Liver (tissue), 9 donors: ENCODE measurements around the gene MIDN. TPM values are rescaled to one million over a fixed set of nuclear protein-coding genes. Genes with fewer than 3 reads are reported as not detected.

ENCODE experiments used
- DNase-seq: peaks from one replicate; pipeline ENCODE4 v3.0.0-alpha.2; 2017; ENCODE audit warnings: low spot score
- H3K27ac ChIP-seq, 2 donors: one replicate each; pipeline ENCODE4 v1.7.0; 2013; ENCODE audit warnings: inconsistent platforms in 2 of 2, low read length in 2 of 2, control low read depth in 1 of 2, low read depth in 1 of 2, mild to moderate bottlenecking in 1 of 2
- H3K27me3 ChIP-seq, 4 donors: one replicate each; pipeline versions ENCODE4 v1.6.1 to v1.7.0; 2013; ENCODE audit warnings: low read length in 3 of 4, inconsistent platforms in 1 of 4, mild to moderate bottlenecking in 1 of 4, moderate library complexity in 1 of 4; ENCODE audit not compliant: control insufficient read depth in 4 of 4, insufficient read depth in 4 of 4
- H3K36me3 ChIP-seq, 4 donors: one replicate each; pipeline versions ENCODE4 v1.6.1 to v1.7.0; 2013; ENCODE audit warnings: low read length in 3 of 4, mild to moderate bottlenecking in 3 of 4, low read depth in 1 of 4, moderate library complexity in 1 of 4; ENCODE audit not compliant: control insufficient read depth in 4 of 4, insufficient read depth in 3 of 4
- H3K4me1 ChIP-seq, 4 donors: one replicate each; pipeline versions ENCODE4 v1.6.1 to v1.7.0; 2013; ENCODE audit warnings: low read length in 3 of 4, mild to moderate bottlenecking in 3 of 4, moderate library complexity in 1 of 4; ENCODE audit not compliant: control insufficient read depth in 4 of 4, insufficient read depth in 4 of 4
- H3K4me3 ChIP-seq, 3 donors: one replicate each; pipeline versions ENCODE4 v1.6.1 to v1.7.0; 2013; ENCODE audit warnings: low read length in 3 of 3, control low read depth in 1 of 3, low read depth in 1 of 3, mild to moderate bottlenecking in 1 of 3
- H3K9ac ChIP-seq, 2 donors: one replicate each; pipeline ENCODE4 v1.7.0; 2013; ENCODE audit warnings: low read length in 2 of 2, mild to moderate bottlenecking in 2 of 2, moderate library complexity in 2 of 2, control low read depth in 1 of 2, low read depth in 1 of 2
- H3K9me3 ChIP-seq, 4 donors: one replicate each; pipeline versions ENCODE4 v1.6.1 to v1.7.0; 2013; ENCODE audit warnings: low read length in 3 of 4; ENCODE audit not compliant: control insufficient read depth in 4 of 4
- ATF3 ChIP-seq: IDR thresholded peaks from 2 replicates; pipeline ENCODE4 v1.6.1; 2016; ENCODE audit warnings: antibody characterized with exemption
- CTCF ChIP-seq: fragments of 150-350 bp; IDR thresholded peaks from 2 replicates; pipeline ENCODE4 v1.5.1; 2017; ENCODE audit warnings: improper control_type of control experiment, low read depth, low read length; ENCODE audit not compliant: missing input control
- EGR1 ChIP-seq, 2 donors: IDR thresholded peaks; 2 replicates each; pipeline ENCODE4 v1.6.1; 2016 to 2018; ENCODE audit warnings: antibody characterized with exemption in 2 of 2, low read depth in 2 of 2
- FOXA1 ChIP-seq: IDR thresholded peaks from 2 replicates; pipeline ENCODE4 v1.6.1; 2016; ENCODE audit warnings: antibody characterized with exemption
- FOXA2 ChIP-seq: IDR thresholded peaks from 2 replicates; pipeline ENCODE4 v1.6.1; 2016; ENCODE audit warnings: antibody characterized with exemption
- GABPA ChIP-seq, 2 donors: IDR thresholded peaks in 1 of 2; conservative IDR thresholded peaks in 1 of 2; 2 replicates each; pipeline ENCODE4 v1.6.1; 2016; ENCODE audit warnings: antibody characterized with exemption in 2 of 2, mild to moderate bottlenecking in 1 of 2, moderate library complexity in 1 of 2
- HNF4A ChIP-seq, 2 donors: conservative IDR thresholded peaks; 2 replicates each; pipeline ENCODE4 v1.6.1; 2016; ENCODE audit warnings: antibody characterized with exemption in 2 of 2, mild to moderate bottlenecking in 2 of 2
- HNF4G ChIP-seq: IDR thresholded peaks from 2 replicates; pipeline ENCODE4 v1.6.1; 2016; ENCODE audit warnings: antibody characterized with exemption
- JUND ChIP-seq, 2 donors: IDR thresholded peaks; 2 replicates each; pipeline ENCODE4 v1.6.1; 2016; ENCODE audit warnings: antibody characterized with exemption in 2 of 2
- MAX ChIP-seq: IDR thresholded peaks from 2 replicates; pipeline ENCODE4 v1.6.1; 2016; ENCODE audit warnings: antibody characterized with exemption
- NR2F2 ChIP-seq: IDR thresholded peaks from 2 replicates; pipeline ENCODE4 v1.6.1; 2016; ENCODE audit warnings: antibody characterized with exemption
- RAD21 ChIP-seq, 2 donors: IDR thresholded peaks; 2 replicates each; pipeline ENCODE4 v1.6.1; 2016; ENCODE audit warnings: antibody characterized with exemption in 2 of 2, mild to moderate bottlenecking in 2 of 2
- REST ChIP-seq: IDR thresholded peaks from 2 replicates; pipeline ENCODE4 v1.6.1; 2016; ENCODE audit warnings: antibody characterized with exemption, mild to moderate bottlenecking
- RXRA ChIP-seq, 2 donors: IDR thresholded peaks; 2 replicates each; pipeline ENCODE4 v1.6.1; 2017 to 2018; ENCODE audit warnings: antibody characterized with exemption in 2 of 2, mild to moderate bottlenecking in 1 of 2
- SP1 ChIP-seq: IDR thresholded peaks from 2 replicates; pipeline ENCODE4 v1.6.1; 2018; ENCODE audit warnings: antibody characterized with exemption, mild to moderate bottlenecking
- TAF1 ChIP-seq: conservative IDR thresholded peaks from 2 replicates; pipeline ENCODE4 v1.6.1; 2016; ENCODE audit warnings: antibody characterized with exemption, mild to moderate bottlenecking
- YY1 ChIP-seq: IDR thresholded peaks from 2 replicates; pipeline ENCODE4 v1.6.1; 2016; ENCODE audit warnings: antibody characterized with exemption, mild to moderate bottlenecking
- ZBTB33 ChIP-seq: IDR thresholded peaks from 2 replicates; pipeline ENCODE4 v1.6.1; 2016; ENCODE audit warnings: antibody characterized with exemption
- WGBS: extraction: QIAGEN DNeasy Blood & Tissue Kit; methylation state at CpG from one replicate; pipeline ENCODE4 v1.1.7; 2013; 5-methylcytosine and 5-hydroxymethylcytosine counted together
- polyA plus RNA-seq, 2 donors: library from polyadenylated mRNA; stranded (reverse) in 1 of 2; unstranded in 1 of 2; fragments of 200-250 nt in 1 of 2; fragments of >200 nt in 1 of 2; fragmentation: Nextera tagmentation in 1 of 2; extraction: Ambion mirVana in 1 of 2; gene quantifications; one replicate each; pipeline versions ENCODE4 v1.2.1 to v1.2.3, GENCODE V29; 2013 to 2015
- total RNA-seq, 2 donors: library from RNA; depleted of rRNA; stranded (reverse); fragments of >200 nt; gene quantifications; one replicate each; pipeline ENCODE4 v1.2.3, GENCODE V29; 2014
- donor health status: healthy.
- donor health status: healthy.
- donor health status: healthy.
- donor health status: healthy.
- donor health status: healthy.

The MIDN gene
- total and polyA plus RNA-seq, 4 donors: 2.9 to 22.9 (median 11.8) TPM

GRCh38 chr19:1281569-1282287 lies 33.3 kb downstream of the MIDN start:
- H3K9ac ChIP-seq: no peak overlapping the region
- no peak for DNase-seq
- WGBS: 78% methylated on average over 15 of the region's 15 CpGs
- H3K4me1 ChIP-seq: peaks cover 11 to 46% (median 37%) of the 10 kb centered on the region in 4 donors
- no peaks in the 10 kb centered on the region for H3K27me3 ChIP-seq
- no peak overlapping the region for H3K4me3 ChIP-seq
- TF ChIP-seq HNF4G (no peak), REST (no peak), HNF4A (conservative IDR thresholded peaks at IDR 0.05) (no peak), FOXA1 (no peak), RAD21 (IDR thresholded peaks at IDR 0.05) (no peak), MAX (no peak), CTCF (no peak), RXRA (IDR thresholded peaks at IDR 0.05) (no peak), FOXA2 (no peak), ATF3 (no peak), ZBTB33 (no peak), TAF1 (no peak), SP1 (no peak), JUND (IDR thresholded peaks at IDR 0.05) (no peak), GABPA (IDR thresholded peaks at IDR 0.05 in 1 of 2, conservative IDR thresholded peaks at IDR 0.05 in 1 of 2) (no peak), YY1 (no peak), EGR1 (IDR thresholded peaks at IDR 0.05; ENCODE audit: low read depth in 2 of 2) (no peak), NR2F2 (no peak)
- no peak overlapping the region for H3K27ac ChIP-seq
- no peaks in the 10 kb centered on the region for H3K9me3 ChIP-seq
- peaks cover 0 to 5% (median 4%) of the 10 kb centered on the region in 4 donors for H3K36me3 ChIP-seq
